ENCODE measurements around the gene BMAL1. TPM values are rescaled to one million over a fixed set of nuclear protein-coding genes. Genes with fewer than 3 reads are reported as not detected.
"Not testable (repeated sequence)": the region's sequence is repeated elsewhere in the genome, so short reads cannot be mapped to it uniquely, and the experiment has no call there.

The BMAL1 gene
- total RNA-seq, 1 donor from 2014 or later, result 29.8 TPM

DNA sequence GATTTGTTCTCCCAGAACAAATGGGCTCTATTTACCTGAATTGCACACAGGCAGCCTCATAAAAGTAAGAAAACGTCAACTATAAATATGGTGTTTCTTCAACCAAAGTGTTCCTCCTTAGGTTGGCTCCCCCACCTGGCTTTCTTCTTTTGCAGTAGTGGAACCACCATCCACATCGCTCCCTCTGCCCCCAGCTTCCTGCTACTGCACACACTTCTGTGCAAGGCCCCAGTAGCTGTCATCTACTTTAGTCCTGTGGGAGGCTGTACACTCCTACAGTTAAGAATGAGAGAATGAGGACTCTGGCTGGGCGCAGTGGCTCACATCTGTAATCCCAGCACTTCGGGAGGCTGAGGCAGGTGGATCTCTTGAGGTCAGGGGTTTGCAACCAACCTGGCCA is 89.5 kb downstream of the BMAL1 start:
- FAIRE-seq, result no peak
- no peak for DNase-seq (ENCODE audit: low spot score in 2 of 2)

DNA sequence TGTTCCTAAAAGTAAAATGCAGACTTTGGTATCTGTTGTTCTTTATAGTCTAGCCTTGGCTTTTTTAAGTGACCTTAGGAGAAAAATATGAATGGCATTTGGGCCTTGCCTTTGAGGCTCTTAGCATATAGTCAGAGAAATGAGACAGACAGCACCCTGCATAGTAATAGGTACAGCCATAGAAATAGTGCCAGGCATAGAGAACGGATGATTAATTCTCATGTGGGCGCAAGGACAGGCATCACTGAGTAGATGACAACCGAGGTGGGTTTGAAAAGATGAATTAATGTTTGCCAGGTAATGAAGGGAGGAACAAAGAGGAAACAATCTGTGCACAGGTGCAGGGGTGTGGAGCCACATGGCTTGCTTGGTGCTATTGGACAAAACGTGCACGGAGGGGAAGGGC is 90.5 kb downstream of the BMAL1 start:
- no peak for FAIRE-seq
- no peak for DNase-seq (ENCODE audit: low spot score in 2 of 2)

DNA sequence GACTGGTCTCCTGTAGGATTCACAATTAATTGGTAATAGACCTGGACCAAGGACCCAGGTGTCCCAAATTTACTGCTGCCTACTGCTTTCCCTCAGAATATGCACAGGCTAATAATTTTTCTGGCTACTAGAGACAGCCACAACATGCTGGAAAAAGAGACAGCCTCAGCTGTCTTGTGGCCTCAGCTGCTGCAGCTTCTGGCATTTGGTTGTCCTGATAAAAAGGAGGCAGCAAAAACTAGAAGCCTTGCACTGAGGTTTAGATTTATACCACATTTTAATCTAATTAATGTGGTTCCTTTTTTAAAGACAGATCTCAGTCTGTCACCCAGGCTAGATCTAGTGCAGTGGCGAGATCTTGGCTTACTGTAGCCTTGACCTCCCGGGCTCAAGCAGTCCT is 95.6 kb downstream of the BMAL1 start:
- DNase-seq (ENCODE audit: low spot score in 2 of 2) (no peak), FAIRE-seq (no peak)

DNA sequence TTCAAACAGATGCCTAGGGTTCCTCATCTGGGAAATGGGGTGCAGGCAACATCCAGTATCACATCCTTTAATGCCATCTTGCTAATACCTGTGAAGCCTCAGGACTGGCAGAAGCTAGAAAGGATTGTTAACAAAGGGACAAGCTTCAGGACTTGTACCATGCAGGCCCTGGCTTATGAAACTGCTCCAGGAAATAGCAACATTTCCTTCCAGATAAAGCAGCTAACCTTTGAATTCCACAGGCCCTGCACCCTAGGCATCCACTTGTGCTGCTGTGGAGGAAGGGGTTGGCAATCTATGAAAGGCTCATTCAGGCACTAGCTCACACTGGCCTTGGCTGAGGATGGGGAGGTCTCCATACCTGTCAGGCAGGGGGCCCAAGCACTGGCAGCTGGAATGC is 98.2 kb downstream of the BMAL1 start:
- FAIRE-seq (no peak), DNase-seq (ENCODE audit: low spot score in 2 of 2) (no peak)

DNA sequence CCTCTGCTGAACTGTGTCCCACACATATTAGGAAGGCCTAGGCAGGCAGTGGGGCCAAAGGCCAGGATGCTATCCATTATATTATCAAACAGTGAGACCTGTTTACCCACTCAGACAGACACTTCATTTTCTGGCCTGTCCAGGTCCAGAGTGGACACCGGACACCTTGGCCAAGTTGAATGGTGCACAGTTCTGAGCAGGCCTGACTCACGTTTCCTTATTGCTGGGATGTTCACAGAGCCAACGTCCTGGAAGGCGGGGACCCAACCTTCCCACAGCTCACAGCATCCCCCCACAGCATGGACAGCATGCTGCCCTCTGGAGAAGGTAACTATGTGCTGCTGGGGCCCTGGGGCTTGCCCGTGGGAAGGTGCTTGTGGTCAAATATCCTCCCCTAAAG is 98.8 kb downstream of the BMAL1 start:
- FAIRE-seq (no peak), DNase-seq (ENCODE audit: low spot score in 2 of 2) (no peak)

DNA sequence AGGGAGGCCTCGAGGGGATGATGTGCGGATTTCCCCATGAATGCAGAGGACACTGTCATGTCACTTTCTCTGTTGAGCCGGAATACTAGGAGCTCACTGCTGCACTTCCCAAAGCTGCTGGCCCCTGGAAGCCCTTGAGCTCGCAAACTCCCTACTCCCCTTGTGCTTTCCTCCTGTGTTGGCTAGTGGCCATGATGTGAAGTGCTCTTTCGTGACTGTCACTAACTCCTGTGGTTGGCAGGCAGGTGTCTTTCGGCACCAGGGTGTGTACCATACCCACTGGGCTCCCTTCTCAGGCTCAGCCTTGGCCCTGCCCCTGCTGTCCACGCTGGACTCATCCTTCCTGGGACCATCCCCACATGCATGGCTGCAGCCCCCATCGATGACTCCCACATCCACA is 99.2 kb downstream of the BMAL1 start:
- FAIRE-seq (no peak), DNase-seq (ENCODE audit: low spot score in 2 of 2) (no peak)

GRCh38 chr11:13378316-13378715 is 100.7 kb downstream of the BMAL1 start:
- DNase-seq (ENCODE audit: low spot score in 2 of 2), result no peak
- no peak for FAIRE-seq

- DNase-seq (ENCODE audit: low spot score in 2 of 2) (no peak), FAIRE-seq (no peak)
Observed at GRCh38 chr11:13380731-13381130, 103.1 kb downstream of the BMAL1 start.

GRCh38 chr11:13382751-13383150 is 105.2 kb downstream of the BMAL1 start:
- no peak for DNase-seq (ENCODE audit: low spot score in 2 of 2)
- FAIRE-seq, result no peak

DNA sequence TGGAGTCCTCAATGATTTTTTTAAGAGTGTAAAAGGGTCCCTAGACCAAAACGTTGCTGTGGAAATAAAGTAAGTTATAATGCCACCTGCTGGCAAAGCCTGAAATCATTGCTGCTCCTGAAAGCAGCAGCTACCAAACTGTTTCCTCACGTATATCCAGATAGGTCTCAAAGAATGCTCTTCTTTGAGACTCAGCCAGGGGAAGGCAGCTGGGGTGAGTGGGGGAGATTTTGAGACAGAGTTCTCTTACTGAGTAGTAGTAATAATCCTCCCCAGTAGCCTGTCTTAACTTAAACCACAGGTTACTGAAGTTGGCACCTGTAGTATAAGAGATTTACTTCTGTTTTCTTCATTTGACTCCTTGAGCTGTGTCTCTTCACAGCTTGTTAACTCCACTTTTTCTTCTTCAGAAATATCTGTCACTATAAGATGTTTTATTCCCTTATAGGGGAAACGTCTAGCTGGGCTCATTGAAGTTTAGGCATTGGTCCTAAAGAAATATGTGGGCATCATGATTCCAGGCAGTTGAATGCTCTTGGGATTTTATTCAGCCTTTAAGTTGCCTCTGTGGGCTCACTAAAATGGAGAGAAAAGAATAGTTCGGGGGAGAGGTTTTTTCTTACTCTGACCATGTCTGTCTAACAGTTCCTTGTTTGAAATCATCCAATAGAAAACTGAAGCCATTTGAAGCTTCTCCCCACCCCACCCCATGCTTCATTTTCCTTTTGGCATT is 107.5 kb downstream of the BMAL1 start:
- FAIRE-seq, result no peak
- DNase-seq (ENCODE audit: low spot score in 2 of 2), result peak in 1 of 2 donors; percentile 23

DNA sequence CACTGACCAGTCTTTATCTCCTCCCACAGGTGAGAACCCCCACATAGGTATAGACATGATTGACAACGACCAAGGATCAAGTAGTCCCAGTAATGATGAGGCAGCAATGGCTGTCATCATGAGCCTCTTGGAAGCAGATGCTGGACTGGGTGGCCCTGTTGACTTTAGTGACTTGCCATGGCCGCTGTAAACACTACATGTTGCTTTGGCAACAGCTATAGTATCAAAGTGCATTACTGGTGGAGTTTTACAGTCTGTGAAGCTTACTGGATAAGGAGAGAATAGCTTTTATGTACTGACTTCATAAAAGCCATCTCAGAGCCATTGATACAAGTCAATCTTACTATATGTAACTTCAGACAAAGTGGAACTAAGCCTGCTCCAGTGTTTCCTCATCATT is 109.0 kb downstream of the BMAL1 start:
- DNase-seq (ENCODE audit: low spot score in 2 of 2), result no peak
- FAIRE-seq, result no peak

DNA sequence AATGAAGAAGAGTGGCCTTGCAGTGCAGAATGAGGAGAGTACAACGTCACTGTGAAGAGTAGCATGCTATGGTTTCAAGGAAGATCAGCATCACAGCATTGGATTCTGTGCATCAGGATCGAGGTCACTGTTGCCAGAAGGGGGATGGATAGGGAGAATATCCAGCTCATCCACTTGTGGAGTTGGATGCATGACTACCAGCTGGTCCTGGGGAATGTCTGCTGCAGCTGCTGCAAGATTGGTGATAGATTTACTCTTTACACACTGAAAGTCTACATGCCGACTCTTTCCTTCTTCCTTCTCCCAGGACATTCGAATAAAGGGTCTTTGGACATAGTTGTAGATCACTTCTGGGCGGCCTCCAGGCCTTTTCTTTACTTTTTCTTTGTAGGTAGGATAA is 111.2 kb downstream of the BMAL1 start:
- FAIRE-seq (no peak), DNase-seq (ENCODE audit: low spot score in 2 of 2) (no peak)

GRCh38 chr11:13391217-13391616 is 113.6 kb downstream of the BMAL1 start:
- DNase-seq (ENCODE audit: low spot score in 2 of 2), result no peak
- no peak for FAIRE-seq

GRCh38 chr11:13398335-13398734 is 120.7 kb downstream of the BMAL1 start:
- DNase-seq (ENCODE audit: low spot score in 2 of 2); FAIRE-seq: not testable (repeated sequence)

DNA sequence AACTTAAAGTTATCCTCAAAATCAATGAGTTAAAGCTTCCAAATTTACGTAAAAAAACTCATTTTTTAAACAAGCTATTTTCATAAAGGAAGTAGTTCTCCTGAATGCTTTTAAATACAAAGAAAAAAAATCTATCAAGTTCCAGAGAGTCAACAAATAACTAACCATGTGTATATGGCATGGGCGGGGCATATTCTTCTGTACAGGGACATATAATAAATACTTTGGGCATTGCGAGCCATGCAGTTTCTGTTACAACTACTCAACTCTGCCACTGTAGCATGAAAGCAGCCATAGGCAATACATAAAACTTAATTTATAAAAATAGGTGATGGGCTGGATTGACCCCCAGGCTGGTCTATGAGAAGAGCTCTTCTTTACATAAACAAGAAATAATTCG is 127.6 kb downstream of the BMAL1 start:
- DNase-seq (ENCODE audit: low spot score in 2 of 2) (no peak), FAIRE-seq (no peak)

- FAIRE-seq, result no peak
Observed at GRCh38 chr11:13415201-13415600, 137.6 kb downstream of the BMAL1 start.

DNA sequence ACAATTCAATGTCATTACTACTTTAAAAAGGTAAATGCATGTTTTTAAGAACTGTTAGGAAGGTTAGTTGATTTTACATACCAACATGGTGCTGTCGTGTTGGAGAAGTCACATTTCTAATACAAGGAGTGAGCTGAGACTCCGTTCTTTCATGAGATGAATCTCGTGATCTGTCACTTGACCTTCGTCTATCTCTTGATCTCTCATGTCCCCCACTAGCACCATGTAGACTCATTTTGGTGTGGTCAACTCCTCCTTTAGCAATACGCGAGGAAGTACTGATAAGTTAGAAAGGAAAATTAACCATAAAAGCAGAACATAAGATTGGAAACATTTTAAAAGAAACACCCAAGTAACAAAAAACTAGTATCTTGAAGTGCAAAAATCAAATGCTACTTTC is 144.0 kb downstream of the BMAL1 start:
- FAIRE-seq (no peak), DNase-seq (ENCODE audit: low spot score in 2 of 2) (no peak)

More at GRCh38 chr11:13415201-13415600, 137.6 kb downstream of the BMAL1 start:
- no peak for DNase-seq (ENCODE audit: low spot score in 2 of 2)

- DNase-seq (ENCODE audit: low spot score in 2 of 2), result no peak
- FAIRE-seq, result no peak
Observed at GRCh38 chr11:13423372-13423771, 145.8 kb downstream of the BMAL1 start.

GRCh38 chr11:13427440-13427839 is 149.8 kb downstream of the BMAL1 start:
- DNase-seq (ENCODE audit: low spot score in 2 of 2) (no peak), FAIRE-seq (no peak)

GRCh38 chr11:13429288-13429687 is 151.7 kb downstream of the BMAL1 start:
- no peak for FAIRE-seq
- DNase-seq (ENCODE audit: low spot score in 2 of 2), result no peak

DNA sequence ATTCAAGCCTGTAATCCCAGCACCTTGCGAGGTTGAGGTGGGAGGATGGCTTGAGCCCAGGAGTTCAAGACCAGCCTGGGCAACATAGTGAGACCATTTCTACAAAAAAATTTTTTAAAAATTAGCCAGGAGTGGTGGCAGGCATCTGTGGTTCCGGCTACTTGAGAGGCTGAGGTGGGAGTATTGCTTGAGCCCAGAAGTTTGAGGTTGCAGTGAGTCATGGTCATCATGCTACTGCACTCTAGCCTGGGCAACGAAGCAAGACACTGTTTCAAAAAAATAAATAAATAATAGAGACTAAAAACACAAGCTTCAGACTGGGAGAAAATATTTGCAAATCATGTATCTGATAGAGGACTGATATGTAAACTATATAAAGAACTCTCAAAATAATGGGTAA is 152.2 kb downstream of the BMAL1 start:
- FAIRE-seq (no peak), DNase-seq (ENCODE audit: low spot score in 2 of 2) (no peak)

- FAIRE-seq (no peak), DNase-seq (ENCODE audit: low spot score in 2 of 2) (no peak)
Observed at GRCh38 chr11:13433437-13433836, 155.8 kb downstream of the BMAL1 start.
